Right lobe of liver (tissue), 4 donors: ENCODE data around the gene SRR.

Experiments used
- POLR2A ChIP-seq: fragments of 450-650 bp; IDR thresholded peaks from one replicate; pipeline ENCODE4 v1.6.1; 2017; ENCODE audit warnings: antibody characterized with exemption, mild to moderate bottlenecking
- TF ChIP-seq, protein P1 (sequence below), 4 donors: fragments of 200-600 bp in 3 of 4; fragments of 450-650 bp in 1 of 4; IDR thresholded peaks; one replicate each; pipeline versions ENCODE4 v1.5.1 to v1.8.0; 2016 to 2022; ENCODE audit warnings: antibody characterized with exemption in 4 of 4, mild to moderate bottlenecking in 2 of 4
- donor health status: DM: no; HTN: no; CAD: no.
- donor health status: DM: no; HTN: no; CAD: no.
- donor health status: DM: no; HTN: yes; CAD: no.

DNA sequence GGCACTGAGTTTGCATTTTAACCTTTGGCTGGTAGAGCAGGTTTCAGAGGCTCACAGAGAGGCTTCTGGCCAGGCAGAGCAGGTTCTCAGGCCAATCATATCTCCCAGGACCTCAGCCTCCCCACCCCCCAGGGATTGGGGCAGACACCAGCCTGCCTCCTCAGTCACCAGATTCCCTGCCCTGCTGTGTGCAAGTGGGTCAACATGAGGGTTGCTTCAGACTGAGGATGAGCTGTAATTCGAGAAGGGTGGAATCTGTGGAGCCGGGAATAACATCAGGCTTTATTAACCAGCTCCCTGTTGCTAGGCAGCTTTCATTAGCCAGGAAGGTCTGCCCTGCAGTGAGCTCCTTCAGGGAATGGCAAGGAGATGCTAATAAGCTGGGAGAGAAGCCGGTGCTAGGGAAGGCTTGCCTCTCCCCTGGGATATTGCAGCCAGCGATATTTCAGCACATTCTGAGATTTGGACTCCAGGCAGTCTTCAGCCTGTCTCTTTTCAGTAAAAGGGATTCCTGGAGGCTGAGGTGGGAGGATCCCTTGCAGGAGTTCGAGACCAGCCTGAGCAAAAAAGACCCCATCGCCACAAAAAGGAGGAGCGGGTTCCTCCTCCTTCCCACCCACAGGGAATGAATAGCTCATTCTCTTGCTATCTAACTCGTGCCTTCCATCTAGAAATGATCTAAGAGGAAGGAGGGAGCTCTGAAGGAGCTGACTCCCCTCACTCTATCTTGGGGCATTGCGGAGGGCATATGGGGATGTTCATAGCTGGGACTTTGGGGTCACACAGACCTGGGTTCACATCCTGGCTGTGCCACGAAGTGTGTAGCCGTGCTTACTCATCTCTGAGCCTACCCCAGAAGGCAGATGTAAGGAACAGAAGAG is 44.3 kb downstream of the SRR start:
- TF ChIP-seq, protein P1, sequence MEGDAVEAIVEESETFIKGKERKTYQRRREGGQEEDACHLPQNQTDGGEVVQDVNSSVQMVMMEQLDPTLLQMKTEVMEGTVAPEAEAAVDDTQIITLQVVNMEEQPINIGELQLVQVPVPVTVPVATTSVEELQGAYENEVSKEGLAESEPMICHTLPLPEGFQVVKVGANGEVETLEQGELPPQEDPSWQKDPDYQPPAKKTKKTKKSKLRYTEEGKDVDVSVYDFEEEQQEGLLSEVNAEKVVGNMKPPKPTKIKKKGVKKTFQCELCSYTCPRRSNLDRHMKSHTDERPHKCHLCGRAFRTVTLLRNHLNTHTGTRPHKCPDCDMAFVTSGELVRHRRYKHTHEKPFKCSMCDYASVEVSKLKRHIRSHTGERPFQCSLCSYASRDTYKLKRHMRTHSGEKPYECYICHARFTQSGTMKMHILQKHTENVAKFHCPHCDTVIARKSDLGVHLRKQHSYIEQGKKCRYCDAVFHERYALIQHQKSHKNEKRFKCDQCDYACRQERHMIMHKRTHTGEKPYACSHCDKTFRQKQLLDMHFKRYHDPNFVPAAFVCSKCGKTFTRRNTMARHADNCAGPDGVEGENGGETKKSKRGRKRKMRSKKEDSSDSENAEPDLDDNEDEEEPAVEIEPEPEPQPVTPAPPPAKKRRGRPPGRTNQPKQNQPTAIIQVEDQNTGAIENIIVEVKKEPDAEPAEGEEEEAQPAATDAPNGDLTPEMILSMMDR (IDR thresholded peaks at IDR 0.05), result no peak
- no peak for TF ChIP-seq POLR2A
